HepG2 (cell line): ENCODE results near the gene SHTN1. TPM values are rescaled to one million over a fixed set of nuclear protein-coding genes. Genes with fewer than 3 reads are reported as not detected.

Source experiments
- ATF1 ChIP-seq: IDR thresholded peaks from 2 replicates; pipeline ENCODE4 v1.6.1; 2016; ENCODE audit warnings: mild to moderate bottlenecking, control low read depth
- DMAP1 ChIP-seq: IDR thresholded peaks from 2 replicates; pipeline ENCODE4 v1.6.1; 2016
- ELF1 ChIP-seq: sonication (generic); formaldehyde crosslinking; IDR thresholded peaks from 2 replicates; pipeline ENCODE4 v1.4.0; 2020; ENCODE audit warnings: missing genetic modification reagents
- FOXP4 ChIP-seq: sonication (generic); formaldehyde crosslinking; IDR thresholded peaks from 2 replicates; pipeline ENCODE4 v1.4.0; 2020; ENCODE audit warnings: missing genetic modification reagents
- MAFG ChIP-seq: sonication (generic); formaldehyde crosslinking; IDR thresholded peaks from 2 replicates; pipeline ENCODE4 v1.5.1; 2020; ENCODE audit warnings: mild to moderate bottlenecking, missing genetic modification reagents
- NFATC3 ChIP-seq: sonication (generic); formaldehyde crosslinking; IDR thresholded peaks from 2 replicates; pipeline ENCODE4 v1.5.1; 2020; ENCODE audit warnings: mild to moderate bottlenecking, missing genetic modification reagents
- NFYC ChIP-seq: IDR thresholded peaks from 2 replicates; pipeline ENCODE4 v1.6.1; 2016; ENCODE audit warnings: missing genetic modification reagents, missing compliant biosample characterization
- NR2C2 ChIP-seq: sonication (generic); formaldehyde crosslinking; IDR thresholded peaks from 2 replicates; pipeline ENCODE4 v1.4.0; 2020; ENCODE audit warnings: missing genetic modification reagents, mild to moderate bottlenecking, moderate library complexity, borderline replicate concordance
- POLR2AphosphoS2 ChIP-seq: IDR thresholded peaks from 2 replicates; pipeline ENCODE4 v1.6.1; 2011; ENCODE audit warnings: low read depth, low read length, improper control_type of control experiment
- PRDM15 ChIP-seq: sonication (generic); formaldehyde crosslinking; IDR thresholded peaks from 2 replicates; pipeline ENCODE4 v1.4.0; 2020; ENCODE audit warnings: missing genetic modification reagents
- ZBTB14 ChIP-seq: sonication (generic); formaldehyde crosslinking; IDR thresholded peaks from 2 replicates; pipeline ENCODE4 v1.4.0; 2020; ENCODE audit warnings: missing genetic modification reagents
- ZKSCAN8 ChIP-seq: IDR thresholded peaks from 2 replicates; pipeline ENCODE4 v1.6.1; 2016; ENCODE audit warnings: borderline replicate concordance, missing genetic modification reagents, missing compliant biosample characterization
- ZNF17 ChIP-seq: sonication (generic); formaldehyde crosslinking; IDR thresholded peaks from 2 replicates; pipeline ENCODE4 v1.5.0; 2020; ENCODE audit warnings: mild to moderate bottlenecking, missing genetic modification reagents
- ZNF251 ChIP-seq: sonication (generic); formaldehyde crosslinking; IDR thresholded peaks from 2 replicates; pipeline ENCODE4 v1.9.0; 2021; ENCODE audit warnings: mild to moderate bottlenecking, missing genetic modification reagents
- polyA plus RNA-seq, 8 experiments: library from polyadenylated mRNA; depleted of rRNA in 3 of 8; stranded (reverse) in 7 of 8; unstranded in 1 of 8; fragments of >200 nt; fragmentation: Illumina TruSeq in 4 of 8; extraction: Trizol in 4 of 8; gene quantifications; 2 replicates each; pipeline versions ENCODE4 v1.2.1 to v1.2.3, GENCODE V29; 2011 to 2016; ENCODE audit warnings: low read depth in 4 of 8, missing spikeins in 1 of 8, mixed read lengths in 1 of 8; ENCODE audit not compliant: insufficient read depth in 1 of 8
- total RNA-seq, 5 experiments: library from RNA; depleted of rRNA; stranded (reverse); fragments of >200 nt; fragmentation: Illumina TruSeq; extraction: Trizol; gene quantifications; 2 replicates each; pipeline ENCODE4 v1.2.3, GENCODE V29; 2016; ENCODE audit warnings: low read depth in 1 of 5
- TF ChIP-seq, protein P1 (sequence below): IDR thresholded peaks from 2 replicates; pipeline ENCODE4 v1.6.1; 2016; ENCODE audit warnings: mild to moderate bottlenecking, missing biosample characterization, missing genetic modification reagents
- TF ChIP-seq, protein P2 (sequence below): sonication (generic); formaldehyde crosslinking; IDR thresholded peaks from 2 replicates; pipeline ENCODE4 v1.4.0; 2020; ENCODE audit warnings: missing genetic modification reagents
- TF ChIP-seq, protein P3 (sequence below): sonication (generic); formaldehyde crosslinking; IDR thresholded peaks from 2 replicates; pipeline ENCODE4 v1.8.1; 2023; ENCODE audit warnings: mild to moderate bottlenecking, moderate library complexity, missing genetic modification reagents

Gene SHTN1
- total and polyA plus RNA-seq, 2 of the 13 experiments (the other 11 are each of a cell fraction or from before 2014, with no cell fraction given): 11.3 to 15.6 TPM

GRCh38 chr10:117005026-117005526, at the start of gene SHTN1 (continued):
- TF ChIP-seq, protein P1, sequence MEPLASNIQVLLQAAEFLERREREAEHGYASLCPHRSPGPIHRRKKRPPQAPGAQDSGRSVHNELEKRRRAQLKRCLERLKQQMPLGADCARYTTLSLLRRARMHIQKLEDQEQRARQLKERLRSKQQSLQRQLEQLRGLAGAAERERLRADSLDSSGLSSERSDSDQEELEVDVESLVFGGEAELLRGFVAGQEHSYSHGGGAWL (CRISPR knock-in tag): no peak
- no peak for TF ChIP-seq ATF1 (CRISPR knock-in tag)
- TF ChIP-seq MAFG (CRISPR knock-in tag): no peak
- TF ChIP-seq DMAP1 (CRISPR knock-in tag): no peak
- 0 out of 2 replicates have a peak, but pooled peaks have one; percentile 6 for TF ChIP-seq ZKSCAN8
- TF ChIP-seq, protein P2, sequence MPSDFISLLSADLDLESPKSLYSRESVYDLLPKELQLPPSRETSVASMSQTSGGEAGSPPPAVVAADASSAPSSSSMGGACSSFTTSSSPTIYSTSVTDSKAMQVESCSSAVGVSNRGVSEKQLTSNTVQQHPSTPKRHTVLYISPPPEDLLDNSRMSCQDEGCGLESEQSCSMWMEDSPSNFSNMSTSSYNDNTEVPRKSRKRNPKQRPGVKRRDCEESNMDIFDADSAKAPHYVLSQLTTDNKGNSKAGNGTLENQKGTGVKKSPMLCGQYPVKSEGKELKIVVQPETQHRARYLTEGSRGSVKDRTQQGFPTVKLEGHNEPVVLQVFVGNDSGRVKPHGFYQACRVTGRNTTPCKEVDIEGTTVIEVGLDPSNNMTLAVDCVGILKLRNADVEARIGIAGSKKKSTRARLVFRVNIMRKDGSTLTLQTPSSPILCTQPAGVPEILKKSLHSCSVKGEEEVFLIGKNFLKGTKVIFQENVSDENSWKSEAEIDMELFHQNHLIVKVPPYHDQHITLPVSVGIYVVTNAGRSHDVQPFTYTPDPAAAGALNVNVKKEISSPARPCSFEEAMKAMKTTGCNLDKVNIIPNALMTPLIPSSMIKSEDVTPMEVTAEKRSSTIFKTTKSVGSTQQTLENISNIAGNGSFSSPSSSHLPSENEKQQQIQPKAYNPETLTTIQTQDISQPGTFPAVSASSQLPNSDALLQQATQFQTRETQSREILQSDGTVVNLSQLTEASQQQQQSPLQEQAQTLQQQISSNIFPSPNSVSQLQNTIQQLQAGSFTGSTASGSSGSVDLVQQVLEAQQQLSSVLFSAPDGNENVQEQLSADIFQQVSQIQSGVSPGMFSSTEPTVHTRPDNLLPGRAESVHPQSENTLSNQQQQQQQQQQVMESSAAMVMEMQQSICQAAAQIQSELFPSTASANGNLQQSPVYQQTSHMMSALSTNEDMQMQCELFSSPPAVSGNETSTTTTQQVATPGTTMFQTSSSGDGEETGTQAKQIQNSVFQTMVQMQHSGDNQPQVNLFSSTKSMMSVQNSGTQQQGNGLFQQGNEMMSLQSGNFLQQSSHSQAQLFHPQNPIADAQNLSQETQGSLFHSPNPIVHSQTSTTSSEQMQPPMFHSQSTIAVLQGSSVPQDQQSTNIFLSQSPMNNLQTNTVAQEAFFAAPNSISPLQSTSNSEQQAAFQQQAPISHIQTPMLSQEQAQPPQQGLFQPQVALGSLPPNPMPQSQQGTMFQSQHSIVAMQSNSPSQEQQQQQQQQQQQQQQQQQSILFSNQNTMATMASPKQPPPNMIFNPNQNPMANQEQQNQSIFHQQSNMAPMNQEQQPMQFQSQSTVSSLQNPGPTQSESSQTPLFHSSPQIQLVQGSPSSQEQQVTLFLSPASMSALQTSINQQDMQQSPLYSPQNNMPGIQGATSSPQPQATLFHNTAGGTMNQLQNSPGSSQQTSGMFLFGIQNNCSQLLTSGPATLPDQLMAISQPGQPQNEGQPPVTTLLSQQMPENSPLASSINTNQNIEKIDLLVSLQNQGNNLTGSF: no peak
- TF ChIP-seq, protein P3, sequence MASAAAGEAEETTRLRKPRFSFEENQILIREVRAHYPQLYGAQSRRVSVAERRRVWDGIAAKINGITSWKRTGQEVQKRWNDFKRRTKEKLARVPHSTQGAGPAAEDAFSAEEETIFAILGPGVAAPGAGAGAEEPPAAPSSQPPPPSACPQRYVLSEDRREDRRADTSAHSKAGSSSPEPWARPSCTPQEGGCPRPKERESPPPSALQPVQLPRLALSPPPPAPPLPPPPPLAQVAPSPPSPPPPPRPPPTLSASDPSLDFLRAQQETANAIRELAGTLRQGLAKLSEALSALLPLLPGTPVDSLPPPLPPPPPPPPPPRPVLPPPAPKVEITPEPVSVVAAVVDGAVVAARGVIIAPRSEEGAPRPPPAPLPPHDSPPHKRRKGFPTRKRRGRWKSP: no peak
- TF ChIP-seq ZBTB14: no peak
- no peak for TF ChIP-seq PRDM15 (CRISPR knock-in tag)
- peak; percentile 6; the same call in 1 of the 2 replicates for TF ChIP-seq NR2C2 (CRISPR knock-in tag)
- TF ChIP-seq NFYC (CRISPR knock-in tag): no peak
- no peak for TF ChIP-seq FOXP4 (CRISPR knock-in tag)
- TF ChIP-seq ZNF17 (CRISPR knock-in tag): no peak
- no peak for TF ChIP-seq POLR2AphosphoS2
- peak; percentile 92 for TF ChIP-seq ELF1 (CRISPR knock-in tag)
- no peak for TF ChIP-seq ZNF251 (CRISPR knock-in tag)
- no peak for TF ChIP-seq NFATC3
